Measurements from ENCODE around the gene NR2C1. TPM values are rescaled to one million over a fixed set of nuclear protein-coding genes. Genes with fewer than 3 reads are reported as not detected.

Gene NR2C1
- total and polyA plus RNA-seq, 10 of the 15 experiments (the other 5 are each of a cell fraction or from before 2014, with no cell fraction given) = 8.8 to 38.1 (median 31.3) TPM

- TF ChIP-seq, protein P1, sequence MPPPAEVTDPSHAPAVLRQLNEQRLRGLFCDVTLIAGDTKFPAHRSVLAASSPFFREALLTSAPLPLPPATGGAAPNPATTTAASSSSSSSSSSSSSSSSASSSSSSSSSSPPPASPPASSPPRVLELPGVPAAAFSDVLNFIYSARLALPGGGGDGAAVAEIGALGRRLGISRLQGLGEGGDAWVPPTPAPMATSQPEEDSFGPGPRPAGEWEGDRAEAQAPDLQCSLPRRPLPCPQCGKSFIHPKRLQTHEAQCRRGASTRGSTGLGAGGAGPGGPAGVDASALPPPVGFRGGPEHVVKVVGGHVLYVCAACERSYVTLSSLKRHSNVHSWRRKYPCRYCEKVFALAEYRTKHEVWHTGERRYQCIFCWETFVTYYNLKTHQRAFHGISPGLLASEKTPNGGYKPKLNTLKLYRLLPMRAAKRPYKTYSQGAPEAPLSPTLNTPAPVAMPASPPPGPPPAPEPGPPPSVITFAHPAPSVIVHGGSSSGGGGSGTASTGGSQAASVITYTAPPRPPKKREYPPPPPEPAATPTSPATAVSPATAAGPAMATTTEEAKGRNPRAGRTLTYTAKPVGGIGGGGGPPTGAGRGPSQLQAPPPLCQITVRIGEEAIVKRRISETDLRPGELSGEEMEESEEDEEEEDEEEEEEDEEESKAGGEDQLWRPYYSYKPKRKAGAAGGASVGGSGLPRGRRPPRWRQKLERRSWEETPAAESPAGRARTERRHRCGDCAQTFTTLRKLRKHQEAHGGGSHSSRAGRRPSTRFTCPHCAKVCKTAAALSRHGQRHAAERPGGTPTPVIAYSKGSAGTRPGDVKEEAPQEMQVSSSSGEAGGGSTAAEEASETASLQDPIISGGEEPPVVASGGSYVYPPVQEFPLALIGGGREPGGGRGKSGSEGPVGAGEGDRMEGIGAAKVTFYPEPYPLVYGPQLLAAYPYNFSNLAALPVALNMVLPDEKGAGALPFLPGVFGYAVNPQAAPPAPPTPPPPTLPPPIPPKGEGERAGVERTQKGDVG (CRISPR knock-in tag; IDR thresholded peaks at IDR 0.05) = no peak
- no peak for TF ChIP-seq NR2F1 (conservative IDR thresholded peaks at IDR 0.05)
- TF ChIP-seq CHD1 (IDR thresholded peaks at IDR 0.05; ENCODE audit: low read depth, low read length) = no peak
- TF ChIP-seq CEBPB (IDR thresholded peaks at IDR 0.05; ENCODE audit: borderline replicate concordance in 1 of 2, low read depth in 2 of 2, low read length in 2 of 2) = no peak
- TF ChIP-seq BCLAF1 (IDR thresholded peaks at IDR 0.05) = no peak
Observed at GRCh38 chr12:94997726-94998125, 75.7 kb downstream of the NR2C1 start (continued).

DNA sequence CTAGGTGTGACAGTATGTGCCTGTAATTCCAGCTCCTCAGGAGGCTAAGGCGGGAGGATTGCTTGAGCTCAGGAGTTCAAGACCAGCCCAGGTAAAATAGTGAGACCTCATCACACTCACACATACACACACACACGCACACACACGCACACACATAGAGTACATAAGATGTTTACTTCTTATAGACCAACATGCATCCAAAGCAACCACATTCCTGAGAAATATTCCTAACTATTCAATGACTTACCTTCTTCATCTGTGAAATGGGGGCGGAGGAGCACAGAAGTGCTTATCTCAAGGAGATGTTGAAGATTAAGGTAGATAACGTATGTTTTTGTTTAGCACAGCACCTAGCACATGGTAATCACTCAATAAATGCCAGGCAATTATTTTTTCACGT is 76.4 kb downstream of the NR2C1 start:
- H3K79me2 ChIP-seq (ENCODE audit: control insufficient read depth, insufficient read depth, low read length) = peaks cover 42% of the 10 kb centered on the region
- no peak for TF ChIP-seq SUPT20H (IDR thresholded peaks at IDR 0.05; ENCODE audit: borderline replicate concordance, control insufficient read depth, low read depth, low read length)
- TF ChIP-seq MYB (IDR thresholded peaks at IDR 0.05; ENCODE audit: borderline replicate concordance, low read depth, low read length) = no peak
- no peak for TF ChIP-seq ETV6 (conservative IDR thresholded peaks at IDR 0.05 in 1 of 2, IDR thresholded peaks at IDR 0.05 in 1 of 2; ENCODE audit: borderline replicate concordance in 1 of 2, low read depth in 1 of 2)
- TF ChIP-seq POLR2AphosphoS2 (IDR thresholded peaks at IDR 0.05; ENCODE audit: low read depth, low read length) = no peak
- TF ChIP-seq HDAC2 (IDR thresholded peaks at IDR 0.05) = no peak
- no peak for TF ChIP-seq REST (IDR thresholded peaks at IDR 0.05; ENCODE audit: low read depth, low read length)

More for the DNA sequence above, 76.4 kb downstream of the NR2C1 start:
- H3K9me3 ChIP-seq (replicated peaks; ENCODE audit: control insufficient read depth, insufficient read depth, low read length) = no peaks in the 10 kb centered on the region
- POLR2A ChIA-PET = no interaction called here
- ATAC-seq (no peak), FAIRE-seq (no peak), DNase-seq (ENCODE audit: low read depth, low spot score) (no peak)
- H3K4me2 ChIP-seq (ENCODE audit: control insufficient read depth, insufficient read depth) = no peak overlapping the region
- peaks cover 2 to 11% of the 10 kb centered on the region in 2 experiments; a peak in 3 of 4 replicates for H3K36me3 ChIP-seq (ENCODE audit: control insufficient read depth in 2 of 2, insufficient read depth in 2 of 2, low read length in 1 of 2)
- RAD21 ChIA-PET (ENCODE audit: unreplicated experiment) = no interaction called here
- in situ Hi-C loops (cut with MboI) = no loop called here
- BruUV-seq (replicated peaks) = no TSS peak
- SMC1A ChIA-PET (ENCODE audit: uncharacterized antibody, unreplicated experiment) = interaction anchor here (1.6 kb wide), 1 partner anchor 13 kb away, joined by 3 read pairs; no protein-coding TSS in a partner anchor
- WGBS (ENCODE audit: insufficient coverage, insufficient replicate concordance, low lambda C conversion rate, missing lambda C conversion rate) = 96% methylated on average over 6 of the region's 6 CpGs
- H3K27ac ChIP-seq (ENCODE audit: control insufficient read depth, insufficient read depth) = no peak overlapping the region
- no peaks in the 10 kb centered on the region for H4K20me1 ChIP-seq (ENCODE audit: control insufficient read depth, insufficient read depth)
- H3K4me1 ChIP-seq (ENCODE audit: control insufficient read depth, insufficient read depth, low read length) = no peaks in the 10 kb centered on the region
- H3K27me3 ChIP-seq (replicated peaks in 1 of 2; ENCODE audit: control insufficient read depth in 2 of 2, insufficient read depth in 2 of 2, low read length in 1 of 2) = no peaks in the 10 kb centered on the region
- no peak overlapping the region for H3K4me3 ChIP-seq
- H2AFZ ChIP-seq (ENCODE audit: control insufficient read depth, low read depth, low read length) = no peak overlapping the region
- intact Hi-C loops (cut with micrococcal nuclease; ENCODE audit: unreplicated experiment) = no loop called here
- CTCF ChIA-PET = no interaction called here
- H3K9ac ChIP-seq (ENCODE audit: control insufficient read depth, insufficient read depth, low read length) = no peak overlapping the region

All from GM12878 (cell line).